Smooth muscle cell (in vitro differentiated cells): ENCODE data around the gene SLC25A29. TPM values are rescaled to one million over a fixed set of nuclear protein-coding genes. Genes with fewer than 3 reads are reported as not detected.
"Not testable (repeated sequence)": the region's sequence is repeated elsewhere in the genome, so short reads cannot be mapped to it uniquely, and the experiment has no call there.

Source experiments
- DNase-seq: peaks from one replicate; lab custom pipeline; 2025; ENCODE audit not compliant: unreplicated experiment; lab: John Stamatoyannopoulos, UW
- H2AFZ ChIP-seq: fragments of 200-600 bp; sonication (generic); 2 replicates; pipeline ENCODE4 v1.6.0; 2016; ENCODE audit warnings: antibody characterized with exemption, low read depth, mild to moderate bottlenecking
- H3F3A ChIP-seq: fragments of 200-600 bp; sonication (generic); 2 replicates; pipeline ENCODE4 v1.6.0; 2017; ENCODE audit warnings: antibody characterized with exemption, low read depth
- H3K27ac ChIP-seq: fragments of 200-600 bp; sonication (generic); 2 replicates; pipeline ENCODE4 v1.5.1; 2016; ENCODE audit warnings: low read depth, mild to moderate bottlenecking
- H3K27me3 ChIP-seq: fragments of 200-600 bp; sonication (generic); 2 replicates; pipeline ENCODE4 v1.6.1; 2016; ENCODE audit warnings: low read depth, mild to moderate bottlenecking
- H3K36me3 ChIP-seq: fragments of 200-600 bp; sonication (generic); 2 replicates; pipeline ENCODE4 v1.5.1; 2016; ENCODE audit warnings: low read depth
- H3K4me1 ChIP-seq: fragments of 200-600 bp; sonication (generic); 2 replicates; pipeline ENCODE4 v1.5.1; 2016; ENCODE audit warnings: low read depth
- H3K4me2 ChIP-seq: fragments of 200-600 bp; sonication (generic); 2 replicates; pipeline ENCODE4 v1.6.0; 2016; ENCODE audit warnings: mild to moderate bottlenecking
- H3K4me3 ChIP-seq: fragments of 200-600 bp; sonication (generic); 2 replicates; pipeline ENCODE4 v1.5.1; 2016; ENCODE audit warnings: mild to moderate bottlenecking
- H3K79me2 ChIP-seq: fragments of 200-600 bp; sonication (generic); 2 replicates; pipeline ENCODE4 v1.6.0; 2016; ENCODE audit warnings: low read depth, mild to moderate bottlenecking
- H3K9ac ChIP-seq: fragments of 200-600 bp; sonication (generic); 2 replicates; pipeline ENCODE4 v1.6.0; 2016; ENCODE audit warnings: low read depth
- H3K9me3 ChIP-seq: fragments of 200-600 bp; sonication (generic); replicated peaks from 2 replicates; pipeline ENCODE4 v1.5.1; 2016; ENCODE audit warnings: low read depth
- H4K20me1 ChIP-seq: fragments of 200-600 bp; sonication (generic); 2 replicates; pipeline ENCODE4 v1.6.0; 2016; ENCODE audit warnings: low read depth
- WGBS: methylation state at CpG from one replicate; pipeline ENCODE4 v1.1.7; 2016; ENCODE audit warnings: low lambda C conversion rate; 5-methylcytosine and 5-hydroxymethylcytosine counted together
- polyA plus RNA-seq: library from polyadenylated mRNA; unstranded; fragments of >200 nt; fragmentation: Nextera tagmentation; extraction: Ambion mirVana; gene quantifications from 2 replicates; pipeline ENCODE4 v1.2.1, GENCODE V29; 2016
- total RNA-seq: library from RNA; depleted of rRNA; stranded (reverse); fragments of >200 nt; gene quantifications from 2 replicates; pipeline ENCODE4 v1.2.3, GENCODE V29; 2014
- TF ChIP-seq, protein P1 (sequence below): fragments of 200-600 bp; sonication (generic); IDR thresholded peaks from 2 replicates; pipeline ENCODE4 v1.5.1; 2017; ENCODE audit warnings: borderline replicate concordance, mild to moderate bottlenecking, antibody characterized with exemption; ENCODE audit not compliant: insufficient read depth, poor library complexity, severe bottlenecking

The SLC25A29 gene
- total and polyA plus RNA-seq, 2 experiments from 2014 or later, result 27.5 to 31.8 TPM

DNA sequence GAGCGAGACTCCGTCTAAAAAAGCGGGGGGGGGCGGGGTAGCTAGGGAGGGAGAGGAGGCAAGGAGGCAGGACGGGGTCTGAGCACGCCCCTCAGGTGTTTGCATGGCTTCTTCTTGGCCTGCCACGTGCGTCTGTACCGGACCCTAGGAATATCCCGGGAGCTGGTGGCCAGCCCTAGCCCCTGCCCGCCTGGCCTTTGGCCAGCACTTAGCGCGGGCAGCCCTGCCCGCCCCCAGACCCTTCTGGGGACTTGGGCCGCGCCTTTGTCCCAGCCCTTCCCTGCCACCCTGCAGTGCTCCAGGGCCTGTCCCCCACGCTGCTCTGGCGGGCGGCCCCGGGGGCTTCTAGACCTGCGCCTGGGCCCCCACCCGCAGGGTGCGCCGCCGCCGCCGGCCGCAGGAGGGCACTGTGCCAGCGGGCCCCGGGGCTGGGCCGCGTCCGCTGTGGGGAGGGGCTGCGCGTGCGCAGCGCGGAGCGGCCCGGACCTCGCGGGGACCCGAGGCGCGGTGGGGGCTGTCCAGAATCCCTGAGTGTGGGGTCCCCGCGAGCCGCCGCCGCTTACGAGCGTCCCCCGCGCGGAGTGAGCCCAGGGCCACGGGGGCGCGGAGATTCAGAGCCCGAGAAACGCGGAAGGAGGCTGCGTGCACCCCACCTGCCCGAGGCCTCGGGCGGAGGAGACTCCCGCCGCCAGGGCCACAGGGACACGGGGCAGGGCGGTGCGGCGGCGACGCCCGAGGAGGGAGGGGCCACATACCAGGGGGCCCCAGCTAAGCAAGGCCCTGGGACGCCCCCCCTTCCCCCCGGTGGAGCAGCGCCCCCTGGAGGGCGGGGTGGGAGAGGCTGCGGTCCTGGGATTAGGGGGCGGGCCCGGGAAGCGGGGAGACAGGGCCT is 21.0 kb downstream of the SLC25A29 start:
- H3K27ac ChIP-seq, result no peak overlapping the region
- H2AFZ ChIP-seq, result peak overlapping the region; percentile 78
- peaks cover 24% of the 10 kb centered on the region for H3F3A ChIP-seq
- 1% methylated on average over 71 of the region's 82 CpGs for WGBS
- no peak for DNase-seq
- peak overlapping the region; percentile 85 for H3K4me3 ChIP-seq
- peak overlapping the region; percentile 82 for H3K9ac ChIP-seq
- H4K20me1 ChIP-seq, result peaks cover 39% of the 10 kb centered on the region
- no peaks in the 10 kb centered on the region for H3K27me3 ChIP-seq
- peak overlapping the region; percentile 98 for H3K4me2 ChIP-seq
- no peaks in the 10 kb centered on the region for H3K36me3 ChIP-seq
- H3K79me2 ChIP-seq, result peaks cover 14% of the 10 kb centered on the region
- H3K4me1 ChIP-seq, result no peaks in the 10 kb centered on the region
- H3K9me3 ChIP-seq, result no peaks in the 10 kb centered on the region
- TF ChIP-seq, protein P1, sequence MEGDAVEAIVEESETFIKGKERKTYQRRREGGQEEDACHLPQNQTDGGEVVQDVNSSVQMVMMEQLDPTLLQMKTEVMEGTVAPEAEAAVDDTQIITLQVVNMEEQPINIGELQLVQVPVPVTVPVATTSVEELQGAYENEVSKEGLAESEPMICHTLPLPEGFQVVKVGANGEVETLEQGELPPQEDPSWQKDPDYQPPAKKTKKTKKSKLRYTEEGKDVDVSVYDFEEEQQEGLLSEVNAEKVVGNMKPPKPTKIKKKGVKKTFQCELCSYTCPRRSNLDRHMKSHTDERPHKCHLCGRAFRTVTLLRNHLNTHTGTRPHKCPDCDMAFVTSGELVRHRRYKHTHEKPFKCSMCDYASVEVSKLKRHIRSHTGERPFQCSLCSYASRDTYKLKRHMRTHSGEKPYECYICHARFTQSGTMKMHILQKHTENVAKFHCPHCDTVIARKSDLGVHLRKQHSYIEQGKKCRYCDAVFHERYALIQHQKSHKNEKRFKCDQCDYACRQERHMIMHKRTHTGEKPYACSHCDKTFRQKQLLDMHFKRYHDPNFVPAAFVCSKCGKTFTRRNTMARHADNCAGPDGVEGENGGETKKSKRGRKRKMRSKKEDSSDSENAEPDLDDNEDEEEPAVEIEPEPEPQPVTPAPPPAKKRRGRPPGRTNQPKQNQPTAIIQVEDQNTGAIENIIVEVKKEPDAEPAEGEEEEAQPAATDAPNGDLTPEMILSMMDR, result peak; percentile 89

DNA sequence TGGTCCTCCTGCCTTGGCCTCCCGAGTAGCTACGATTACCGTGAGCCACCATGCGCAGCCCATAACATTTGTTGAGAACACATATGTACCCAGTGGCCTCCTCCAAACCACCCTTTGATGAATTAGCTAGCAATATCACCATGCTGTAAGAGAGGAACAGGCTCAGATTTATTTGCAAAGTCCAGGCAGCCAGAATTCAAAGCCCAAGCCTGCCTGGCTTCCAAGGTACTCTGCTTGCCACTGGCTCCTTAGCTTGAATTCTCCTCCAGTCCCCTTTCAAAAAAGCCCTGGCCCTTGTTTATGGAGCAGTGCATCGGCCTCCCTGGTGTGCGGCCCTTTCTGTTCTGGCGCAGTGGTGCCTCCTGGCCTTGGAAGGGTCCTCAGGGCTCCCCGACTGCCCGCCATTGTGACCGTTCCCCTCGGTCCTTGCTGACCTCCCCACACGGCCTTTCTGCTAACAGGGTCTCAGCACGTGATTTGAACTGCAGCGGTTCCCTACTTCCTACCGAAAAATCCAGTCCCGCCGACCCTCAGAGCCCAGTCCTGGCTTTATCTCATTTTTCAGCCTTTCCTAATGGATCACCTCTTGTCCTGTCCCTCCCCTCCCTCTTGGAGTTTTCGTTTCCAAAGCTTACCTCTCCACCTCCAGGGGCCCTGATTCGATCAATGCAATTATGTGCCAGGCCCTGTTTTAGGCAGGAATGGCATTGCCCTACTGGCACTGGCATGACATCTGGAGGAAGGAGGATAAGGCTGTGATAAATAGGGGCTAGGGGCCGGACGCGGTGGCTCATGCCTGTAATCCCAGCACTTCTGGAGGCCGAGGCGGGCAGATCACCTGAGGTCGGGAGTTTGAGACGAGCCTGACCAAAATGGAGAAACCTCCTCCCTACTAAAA is 22.0 kb downstream of the SLC25A29 start:
- Histone ChIP-seq H3K79me2 (peaks cover 24% of the 10 kb centered on the region), H3K27ac (no peak overlapping the region), H3K9me3 (no peaks in the 10 kb centered on the region), H3K36me3 (no peaks in the 10 kb centered on the region), H4K20me1 (peaks cover 49% of the 10 kb centered on the region), H2AFZ (no peak overlapping the region), H3K27me3 (no peaks in the 10 kb centered on the region), H3F3A (peaks cover 24% of the 10 kb centered on the region), H3K4me1 (peaks cover 1% of the 10 kb centered on the region), H3K9ac (peak overlapping the region; percentile 82), H3K4me3 (peak overlapping the region; percentile 85), H3K4me2 (peak overlapping the region; percentile 98)
- 76% methylated on average over 26 of the region's 26 CpGs for whole genome bisulfite sequencing
- TF ChIP-seq, protein P1, result no peak
- no peak for DNase-seq

DNA sequence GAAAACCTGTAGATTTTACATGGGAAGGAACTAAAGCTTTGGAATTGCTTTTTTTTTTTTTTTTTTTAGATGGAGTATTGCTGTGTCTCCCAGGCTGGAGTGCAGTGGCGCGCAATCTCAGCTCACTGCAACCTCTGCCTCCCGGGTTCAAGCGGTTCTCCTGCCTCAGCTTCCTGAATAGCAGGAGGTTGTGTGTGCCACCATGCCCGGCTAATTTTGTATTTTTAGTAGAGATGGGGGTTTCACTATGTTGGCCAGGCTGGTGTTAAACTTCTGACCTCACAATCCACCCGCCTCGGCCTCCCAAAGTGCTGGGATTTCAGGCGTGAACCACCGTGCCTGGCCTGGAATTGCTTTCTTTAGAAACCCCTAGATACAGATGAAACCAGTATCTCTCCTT is 22.8 kb downstream of the SLC25A29 start:
- 96% methylated on average over 9 of the region's 9 CpGs for WGBS
- H3F3A ChIP-seq, result peaks cover 27% of the 10 kb centered on the region

More for the DNA sequence above, 22.8 kb downstream of the SLC25A29 start:
- DNase-seq, H3K4me1 ChIP-seq, H3K4me2 ChIP-seq, H3K9me3 ChIP-seq, H3K27me3 ChIP-seq, H3K4me3 ChIP-seq, H3K36me3 ChIP-seq, H3K9ac ChIP-seq, H2AFZ ChIP-seq: not testable (repeated sequence)
- H4K20me1 ChIP-seq, result peaks cover 57% of the 10 kb centered on the region
- peaks cover 30% of the 10 kb centered on the region for H3K79me2 ChIP-seq
- H3K27ac ChIP-seq, result peak overlapping the region; percentile 10
